Astrocyte (in vitro differentiated cells and primary cell): ENCODE results near the gene APBA2. TPM values are rescaled to one million over a fixed set of nuclear protein-coding genes. Genes with fewer than 3 reads are reported as not detected.

Experiments used
- DNase-seq: peaks from one replicate; pipeline ENCODE4 v3.0.0-alpha.2; 2010; ENCODE audit warnings: low read depth
- FAIRE-seq: peaks from 2 replicates; lab custom pipeline; 2011; peaks lifted over from hg19 to GRCh38; lab: Jason Lieb, UNC
- H2AFZ ChIP-seq: 2 replicates; pipeline ENCODE4 v1.6.0; 2012; ENCODE audit warnings: low read depth, low read length, inconsistent platforms
- H3K27ac ChIP-seq: 2 replicates; pipeline ENCODE4 v1.5.1; 2011; ENCODE audit warnings: low read depth, low read length, inconsistent platforms
- H3K27me3 ChIP-seq: 2 replicates; pipeline ENCODE4 v1.6.0; 2011; ENCODE audit warnings: low read length, inconsistent platforms; ENCODE audit not compliant: insufficient read depth
- H3K36me3 ChIP-seq: 2 replicates; pipeline ENCODE4 v1.5.1; 2011; ENCODE audit warnings: low read length, inconsistent platforms; ENCODE audit not compliant: insufficient read depth
- H3K4me1 ChIP-seq: 2 replicates; pipeline ENCODE4 v1.5.1; 2011; ENCODE audit warnings: low read length, inconsistent platforms; ENCODE audit not compliant: insufficient read depth
- H3K4me2 ChIP-seq: 2 replicates; pipeline ENCODE4 v1.6.0; 2012; ENCODE audit warnings: low read length, inconsistent platforms
- H3K4me3 ChIP-seq: 2 replicates; pipeline ENCODE4 v1.5.1; 2011; ENCODE audit warnings: low read depth, mild to moderate bottlenecking, low read length, inconsistent platforms; ENCODE audit not compliant: insufficient read depth
- H3K79me2 ChIP-seq: 2 replicates; pipeline ENCODE4 v1.6.0; 2012; ENCODE audit warnings: mild to moderate bottlenecking, low read length, inconsistent platforms; ENCODE audit not compliant: insufficient read depth
- H3K9ac ChIP-seq: 2 replicates; pipeline ENCODE4 v1.6.0; 2012; ENCODE audit warnings: mild to moderate bottlenecking, low read length, inconsistent platforms
- H3K9me3 ChIP-seq: 2 replicates; pipeline ENCODE4 v1.5.1; 2012; ENCODE audit warnings: low read depth, mild to moderate bottlenecking, low read length, inconsistent platforms; ENCODE audit not compliant: insufficient read depth
- H4K20me1 ChIP-seq: 2 replicates; pipeline ENCODE4 v1.6.0; 2012; ENCODE audit warnings: low read length, inconsistent platforms; ENCODE audit not compliant: insufficient read depth
- H3K27ac Mint-ChIP-seq: one replicate; pipeline ENCODE4 v1.8.0; 2021; ENCODE audit warnings: mild to moderate bottlenecking, mixed read lengths; ENCODE audit not compliant: unreplicated experiment
- H3K27me3 Mint-ChIP-seq: one replicate; pipeline ENCODE4 v1.8.0; 2021; ENCODE audit warnings: low read depth, mixed read lengths; ENCODE audit not compliant: unreplicated experiment
- H3K36me3 Mint-ChIP-seq: one replicate; pipeline ENCODE4 v1.8.0; 2021; ENCODE audit warnings: low read depth, mixed read lengths; ENCODE audit not compliant: unreplicated experiment
- H3K4me1 Mint-ChIP-seq: one replicate; pipeline ENCODE4 v1.8.0; 2021; ENCODE audit warnings: low read depth, mixed read lengths; ENCODE audit not compliant: unreplicated experiment
- H3K4me3 Mint-ChIP-seq: one replicate; pipeline ENCODE4 v1.8.0; 2021; ENCODE audit warnings: mild to moderate bottlenecking, moderate library complexity, mixed read lengths; ENCODE audit not compliant: unreplicated experiment
- H3K9me3 Mint-ChIP-seq: one replicate; pipeline ENCODE4 v1.8.0; 2021; ENCODE audit warnings: mild to moderate bottlenecking, mixed read lengths; ENCODE audit not compliant: unreplicated experiment
- EZH2 ChIP-seq: IDR thresholded peaks from 2 replicates; pipeline ENCODE4 v1.6.1; 2012; ENCODE audit warnings: mild to moderate bottlenecking, low read length, inconsistent platforms; ENCODE audit not compliant: insufficient read depth
- total RNA-seq: library from RNA; stranded (reverse); gene quantifications from 2 replicates; pipeline ENCODE4 v1.2.1, GENCODE V29; 2021
- TF ChIP-seq, protein P1 (sequence below): IDR thresholded peaks from 2 replicates; pipeline ENCODE4 v1.5.1; 2011; ENCODE audit warnings: low read depth, mild to moderate bottlenecking, inconsistent platforms, low read length, moderate library complexity; ENCODE audit not compliant: insufficient read depth

Gene APBA2
- total RNA-seq, 1 donor from 2014 or later, result 15.2 TPM

DNA sequence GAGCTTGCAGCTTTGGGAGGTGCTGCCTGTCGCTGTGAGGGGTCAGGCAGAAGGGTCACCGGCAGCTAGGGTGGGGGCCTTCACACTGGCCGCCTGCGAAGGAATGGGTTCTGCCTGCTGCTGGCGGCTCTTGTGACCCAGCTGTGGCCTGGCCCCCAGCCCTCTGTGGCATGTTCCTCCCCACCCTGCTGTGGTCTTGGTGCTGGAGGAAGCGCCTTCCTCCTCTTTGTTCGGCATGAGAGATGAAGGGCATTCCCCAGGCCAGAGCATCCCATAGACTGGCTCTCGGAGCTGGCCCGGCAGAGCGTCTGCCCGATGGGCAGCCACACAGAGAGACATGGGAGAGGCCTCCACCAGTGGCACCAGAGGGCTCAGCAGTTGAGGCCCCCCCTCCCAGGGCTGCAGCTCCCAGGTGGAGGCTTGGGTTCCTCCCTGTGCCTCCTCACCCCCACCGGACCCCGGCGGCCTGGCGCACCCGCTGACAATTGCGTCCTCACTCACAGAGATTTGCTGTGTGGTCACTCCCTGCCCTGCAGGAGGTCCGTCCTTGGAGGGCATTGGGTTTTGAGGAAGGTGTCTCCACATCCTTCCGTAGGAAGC is 221.6 kb downstream of the APBA2 start:
- TF ChIP-seq, protein P1, sequence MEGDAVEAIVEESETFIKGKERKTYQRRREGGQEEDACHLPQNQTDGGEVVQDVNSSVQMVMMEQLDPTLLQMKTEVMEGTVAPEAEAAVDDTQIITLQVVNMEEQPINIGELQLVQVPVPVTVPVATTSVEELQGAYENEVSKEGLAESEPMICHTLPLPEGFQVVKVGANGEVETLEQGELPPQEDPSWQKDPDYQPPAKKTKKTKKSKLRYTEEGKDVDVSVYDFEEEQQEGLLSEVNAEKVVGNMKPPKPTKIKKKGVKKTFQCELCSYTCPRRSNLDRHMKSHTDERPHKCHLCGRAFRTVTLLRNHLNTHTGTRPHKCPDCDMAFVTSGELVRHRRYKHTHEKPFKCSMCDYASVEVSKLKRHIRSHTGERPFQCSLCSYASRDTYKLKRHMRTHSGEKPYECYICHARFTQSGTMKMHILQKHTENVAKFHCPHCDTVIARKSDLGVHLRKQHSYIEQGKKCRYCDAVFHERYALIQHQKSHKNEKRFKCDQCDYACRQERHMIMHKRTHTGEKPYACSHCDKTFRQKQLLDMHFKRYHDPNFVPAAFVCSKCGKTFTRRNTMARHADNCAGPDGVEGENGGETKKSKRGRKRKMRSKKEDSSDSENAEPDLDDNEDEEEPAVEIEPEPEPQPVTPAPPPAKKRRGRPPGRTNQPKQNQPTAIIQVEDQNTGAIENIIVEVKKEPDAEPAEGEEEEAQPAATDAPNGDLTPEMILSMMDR, result no peak
- no peak for TF ChIP-seq EZH2
- H3K9me3 ChIP-seq, result no peaks in the 10 kb centered on the region
- Mint-ChIP-seq H3K27me3 (peaks cover 17% of the 10 kb centered on the region), H3K4me3 (no peak overlapping the region), H3K9me3 (no peaks in the 10 kb centered on the region), H3K27ac (no peak overlapping the region), H3K36me3 (peaks cover 19% of the 10 kb centered on the region), H3K4me1 (no peaks in the 10 kb centered on the region)
- no peaks in the 10 kb centered on the region for H3K27me3 ChIP-seq
- H3K27ac ChIP-seq, result no peak overlapping the region
- DNase-seq (no peak), FAIRE-seq (no peak)
- H3K4me3 ChIP-seq, result no peak overlapping the region
- no peaks in the 10 kb centered on the region for H3K79me2 ChIP-seq
- H3K4me2 ChIP-seq, result no peak overlapping the region
- peaks cover 8% of the 10 kb centered on the region for H3K4me1 ChIP-seq
- no peaks in the 10 kb centered on the region for H3K36me3 ChIP-seq
- no peak overlapping the region for H3K9ac ChIP-seq
- no peak overlapping the region for H2AFZ ChIP-seq
- H4K20me1 ChIP-seq, result no peaks in the 10 kb centered on the region

DNA sequence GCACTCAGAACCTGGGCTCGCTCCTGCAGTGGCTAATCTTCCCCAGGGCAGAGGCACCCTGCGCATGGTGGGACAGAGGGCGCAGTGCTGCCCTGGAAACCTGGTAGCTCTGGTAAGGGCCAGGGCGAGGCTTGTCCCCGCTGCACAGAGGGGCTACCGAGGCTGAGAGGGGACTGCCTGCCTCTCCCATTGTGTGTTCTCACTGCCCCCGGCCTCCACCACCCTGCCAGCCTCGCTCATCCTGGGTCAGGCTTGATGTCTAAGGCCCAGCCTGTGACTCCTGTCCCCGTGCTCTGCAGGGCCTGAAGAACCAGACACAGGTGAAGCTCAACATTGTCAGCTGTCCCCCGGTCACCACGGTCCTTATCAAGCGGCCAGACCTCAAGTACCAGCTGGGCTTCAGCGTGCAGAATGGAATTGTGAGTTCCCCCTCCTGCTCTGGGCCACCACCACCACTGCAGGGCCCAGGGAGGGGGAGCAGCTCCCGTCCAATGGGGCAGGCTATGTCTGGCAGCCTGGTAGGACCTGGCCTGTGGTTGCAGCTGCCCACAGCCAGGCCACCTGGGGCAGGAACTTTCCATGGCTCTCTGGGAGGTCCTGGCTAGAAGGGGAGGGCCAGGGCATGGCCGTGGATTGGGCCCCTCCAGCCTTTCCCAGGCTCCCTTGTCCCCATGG is 222.3 kb downstream of the APBA2 start:
- H3K9me3 Mint-ChIP-seq, result no peaks in the 10 kb centered on the region
- TF ChIP-seq EZH2, result no peak
- TF ChIP-seq, protein P1, result no peak
- H3K27me3 Mint-ChIP-seq, result peaks cover 20% of the 10 kb centered on the region
- H3K27me3 ChIP-seq, result no peaks in the 10 kb centered on the region
- H4K20me1 ChIP-seq, result no peaks in the 10 kb centered on the region
- no peak overlapping the region for H3K27ac ChIP-seq
- H3K79me2 ChIP-seq, result no peaks in the 10 kb centered on the region
- no peak overlapping the region for H3K4me3 ChIP-seq
- no peak overlapping the region for H3K9ac ChIP-seq
- H3K36me3 ChIP-seq, result no peaks in the 10 kb centered on the region
- peaks cover 19% of the 10 kb centered on the region for H3K36me3 Mint-ChIP-seq
- no peak overlapping the region for H3K4me3 Mint-ChIP-seq
- no peaks in the 10 kb centered on the region for H3K9me3 ChIP-seq
- DNase-seq (no peak), FAIRE-seq (no peak)
- no peak overlapping the region for H2AFZ ChIP-seq
- H3K4me1 Mint-ChIP-seq, result no peaks in the 10 kb centered on the region
- no peak overlapping the region for H3K4me2 ChIP-seq
- no peak overlapping the region for H3K27ac Mint-ChIP-seq
- H3K4me1 ChIP-seq, result peaks cover 7% of the 10 kb centered on the region

DNA sequence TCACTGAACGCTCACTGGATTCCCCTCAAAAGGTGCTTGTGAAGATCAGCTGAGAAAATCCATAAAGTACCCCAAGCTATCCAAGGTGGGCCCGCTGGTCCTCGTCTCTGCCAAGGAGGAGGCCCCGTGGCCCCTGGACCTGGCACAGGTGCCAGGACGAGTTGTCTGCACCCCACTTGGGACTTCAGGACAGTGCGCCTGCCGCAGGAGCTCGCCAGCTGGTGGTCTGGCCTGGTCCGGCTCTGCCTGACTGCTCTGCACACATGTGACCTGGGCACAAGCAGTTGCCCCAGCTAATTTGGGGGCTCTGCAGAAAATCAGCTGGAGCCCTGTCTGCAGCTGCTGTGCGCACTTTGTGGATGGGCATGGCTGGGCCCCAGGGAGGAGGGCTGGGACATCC is 224.0 kb downstream of the APBA2 start:
- Histone ChIP-seq H3K9me3 (no peaks in the 10 kb centered on the region), H3K27me3 (no peaks in the 10 kb centered on the region), H4K20me1 (no peaks in the 10 kb centered on the region), H3K4me3 (no peak overlapping the region), H3K9ac (no peak overlapping the region), H3K27ac (no peak overlapping the region), H3K4me2 (no peak overlapping the region), H3K79me2 (no peaks in the 10 kb centered on the region), H3K4me1 (peaks cover 8% of the 10 kb centered on the region), H3K36me3 (no peaks in the 10 kb centered on the region), H2AFZ (no peak overlapping the region)
- Mint-ChIP-seq H3K36me3 (peaks cover 19% of the 10 kb centered on the region), H3K27me3 (peaks cover 20% of the 10 kb centered on the region), H3K4me3 (no peak overlapping the region), H3K4me1 (peaks cover 16% of the 10 kb centered on the region), H3K9me3 (no peaks in the 10 kb centered on the region), H3K27ac (no peak overlapping the region)
- TF ChIP-seq, protein P1, result no peak
- no peak for TF ChIP-seq EZH2
- DNase-seq, result no peak
- no peak for FAIRE-seq
